Upper lobe of left lung (tissue), 6 donors: ENCODE results near the gene PAX5. TPM values are rescaled to one million over a fixed set of nuclear protein-coding genes. Genes with fewer than 3 reads are reported as not detected.
A peak's percentile ranks its signal among the peaks of the same experiment; 100 is the strongest.

Experiments
- ATAC-seq, 2 donors: fragments of 200-7000 bp; cut with Tn5 transposase; one replicate each; pipeline ENCODE4 v1.9.1; 2022; ENCODE audit warnings: mild to moderate bottlenecking in 2 of 2, moderate library complexity in 2 of 2; ENCODE audit not compliant: low FRiP score in 2 of 2
- DNase-seq, 2 donors: peaks; one replicate each; pipeline ENCODE4 v3.0.0-alpha.2; 2019 to 2020
- H3K27ac ChIP-seq, 4 donors: fragments of 200-600 bp; sonication (generic); one replicate each; pipeline ENCODE4 v1.5.1; 2016 to 2019
- H3K27me3 ChIP-seq, 4 donors: fragments of 200-600 bp; sonication (generic); one replicate each; pipeline ENCODE4 v1.5.1; 2017 to 2019
- H3K36me3 ChIP-seq, 4 donors: fragments of 200-600 bp; sonication (generic); one replicate each; pipeline ENCODE4 v1.5.1; 2016 to 2019
- H3K4me1 ChIP-seq, 4 donors: fragments of 200-600 bp; sonication (generic); one replicate each; pipeline ENCODE4 v1.5.1; 2018 to 2019
- H3K4me3 ChIP-seq, 4 donors: fragments of 200-600 bp; sonication (generic); one replicate each; pipeline ENCODE4 v1.5.1; 2017 to 2019; ENCODE audit warnings: mild to moderate bottlenecking in 2 of 4, moderate library complexity in 1 of 4
- H3K9me3 ChIP-seq, 4 donors: fragments of 200-600 bp; sonication (generic); one replicate each; pipeline ENCODE4 v1.5.1; 2018 to 2019
- EP300 ChIP-seq, 4 donors: sonication (generic); formaldehyde crosslinking; IDR thresholded peaks; one replicate each; pipeline ENCODE4 v1.5.1; 2017; ENCODE audit warnings: antibody characterized with exemption in 4 of 4, control low read depth in 2 of 4
- POLR2A ChIP-seq, 4 donors: fragments of 450-650 bp; IDR thresholded peaks; one replicate each; pipeline ENCODE4 v1.5.1; 2016 to 2017; ENCODE audit warnings: antibody characterized with exemption in 4 of 4, mild to moderate bottlenecking in 2 of 4
- POLR2AphosphoS5 ChIP-seq, 2 donors: sonication (generic); formaldehyde crosslinking; IDR thresholded peaks; one replicate each; pipeline ENCODE4 v1.5.1; 2017; ENCODE audit warnings: antibody characterized with exemption in 2 of 2
- WGBS, 2 donors: methylation state at CpG; one replicate each; pipeline ENCODE4 v1.1.5; 2017 to 2018; 5-methylcytosine and 5-hydroxymethylcytosine counted together
- total RNA-seq, 6 donors: library from RNA; depleted of rRNA in 4 of 6; stranded (reverse); fragments of >200 nt in 4 of 6; gene quantifications; one replicate each; pipeline versions ENCODE4 v1.1.0 to v1.2.1, GENCODE V29; 2016 to 2021
- TF ChIP-seq, protein P1 (sequence below), 6 experiments: fragments of 450-650 bp in 4 of 6; fragments of 200-600 bp in 2 of 6; sonication (generic) in 2 of 6; IDR thresholded peaks; one replicate each; pipeline ENCODE4 v1.5.1; 2016 to 2019; ENCODE audit warnings: antibody characterized with exemption in 6 of 6
- donor health status: DM: no; HTN: no; CAD: no; lungs with moderate emphysema.
- donor health status: DM: no; HTN: yes; CAD: no; lungs with severe emphysema.

PAX5 gene
- total RNA-seq, 6 donors from 2014 or later, result under 0.01 to 0.64 (median 0.43) TPM; not detected in 1

DNA sequence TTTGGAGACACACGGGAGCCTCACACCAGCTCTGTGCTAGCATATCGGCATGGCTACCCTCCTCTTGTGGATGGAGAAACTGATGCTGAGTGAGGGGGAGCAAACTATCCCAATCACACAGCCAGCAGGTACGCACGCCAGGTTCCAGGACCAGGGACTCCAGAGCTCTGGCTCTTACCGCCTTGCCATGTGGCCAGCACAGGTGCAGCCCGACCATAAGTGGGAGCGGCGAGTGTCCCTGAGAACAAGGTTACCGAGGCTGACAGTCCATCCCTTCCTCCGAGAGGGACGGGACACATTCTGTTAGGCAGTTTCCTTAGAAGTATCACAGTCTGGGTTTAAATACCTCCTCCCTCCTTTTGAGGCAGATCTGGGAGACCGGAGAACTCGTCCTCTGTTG is 86.0 kb downstream of the PAX5 start:
- no peaks in the 10 kb centered on the region for H3K36me3 ChIP-seq
- DNase-seq (no peak), ATAC-seq (no peak)
- no peak overlapping the region for H3K27ac ChIP-seq
- no peaks in the 10 kb centered on the region for H3K9me3 ChIP-seq
- no peak for TF ChIP-seq EP300 (IDR thresholded peaks at IDR 0.05)
- TF ChIP-seq, protein P1, sequence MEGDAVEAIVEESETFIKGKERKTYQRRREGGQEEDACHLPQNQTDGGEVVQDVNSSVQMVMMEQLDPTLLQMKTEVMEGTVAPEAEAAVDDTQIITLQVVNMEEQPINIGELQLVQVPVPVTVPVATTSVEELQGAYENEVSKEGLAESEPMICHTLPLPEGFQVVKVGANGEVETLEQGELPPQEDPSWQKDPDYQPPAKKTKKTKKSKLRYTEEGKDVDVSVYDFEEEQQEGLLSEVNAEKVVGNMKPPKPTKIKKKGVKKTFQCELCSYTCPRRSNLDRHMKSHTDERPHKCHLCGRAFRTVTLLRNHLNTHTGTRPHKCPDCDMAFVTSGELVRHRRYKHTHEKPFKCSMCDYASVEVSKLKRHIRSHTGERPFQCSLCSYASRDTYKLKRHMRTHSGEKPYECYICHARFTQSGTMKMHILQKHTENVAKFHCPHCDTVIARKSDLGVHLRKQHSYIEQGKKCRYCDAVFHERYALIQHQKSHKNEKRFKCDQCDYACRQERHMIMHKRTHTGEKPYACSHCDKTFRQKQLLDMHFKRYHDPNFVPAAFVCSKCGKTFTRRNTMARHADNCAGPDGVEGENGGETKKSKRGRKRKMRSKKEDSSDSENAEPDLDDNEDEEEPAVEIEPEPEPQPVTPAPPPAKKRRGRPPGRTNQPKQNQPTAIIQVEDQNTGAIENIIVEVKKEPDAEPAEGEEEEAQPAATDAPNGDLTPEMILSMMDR (IDR thresholded peaks at IDR 0.05), result no peak
- no peak for TF ChIP-seq POLR2A (IDR thresholded peaks at IDR 0.05)
- no peak for TF ChIP-seq POLR2AphosphoS5 (IDR thresholded peaks at IDR 0.05)
- 56 to 70% methylated on average over 6 to 13 of the region's 13 CpGs for WGBS, 2 donors
- H3K4me1 ChIP-seq, result no peaks in the 10 kb centered on the region
- no peak overlapping the region for H3K4me3 ChIP-seq
- H3K27me3 ChIP-seq, result no peaks in the 10 kb centered on the region

DNA sequence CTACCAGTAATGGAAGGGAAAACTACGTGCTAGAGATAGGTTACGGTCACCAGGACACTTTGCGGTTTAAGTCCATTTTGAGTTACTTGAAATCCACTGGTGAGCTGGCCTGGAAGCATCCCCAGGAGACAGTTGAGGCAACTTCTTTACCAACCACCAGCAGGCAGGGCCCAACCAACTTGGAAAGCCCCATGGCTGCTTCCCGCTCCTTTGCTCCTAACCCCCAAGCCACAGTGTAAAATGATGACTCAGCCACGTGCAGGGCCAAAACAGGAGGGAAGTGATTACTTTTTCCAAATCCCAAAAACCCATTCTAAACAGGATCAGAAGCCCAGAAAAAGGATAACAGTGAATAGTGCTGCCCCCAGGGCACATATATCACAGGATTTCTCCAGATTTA is 87.4 kb downstream of the PAX5 start:
- Histone ChIP-seq H3K27me3 (no peaks in the 10 kb centered on the region), H3K27ac (no peak overlapping the region), H3K4me1 (no peaks in the 10 kb centered on the region), H3K36me3 (no peaks in the 10 kb centered on the region), H3K4me3 (no peak overlapping the region), H3K9me3 (no peaks in the 10 kb centered on the region)
- WGBS, 2 donors, result 73 to 76% methylated on average over 5 of the region's 5 CpGs
- no peak for ATAC-seq
- no peak for DNase-seq
- no peak for TF ChIP-seq POLR2A (IDR thresholded peaks at IDR 0.05)
- TF ChIP-seq, protein P1 (IDR thresholded peaks at IDR 0.05), result no peak
- no peak for TF ChIP-seq POLR2AphosphoS5 (IDR thresholded peaks at IDR 0.05)
- TF ChIP-seq EP300 (IDR thresholded peaks at IDR 0.05), result no peak

DNA sequence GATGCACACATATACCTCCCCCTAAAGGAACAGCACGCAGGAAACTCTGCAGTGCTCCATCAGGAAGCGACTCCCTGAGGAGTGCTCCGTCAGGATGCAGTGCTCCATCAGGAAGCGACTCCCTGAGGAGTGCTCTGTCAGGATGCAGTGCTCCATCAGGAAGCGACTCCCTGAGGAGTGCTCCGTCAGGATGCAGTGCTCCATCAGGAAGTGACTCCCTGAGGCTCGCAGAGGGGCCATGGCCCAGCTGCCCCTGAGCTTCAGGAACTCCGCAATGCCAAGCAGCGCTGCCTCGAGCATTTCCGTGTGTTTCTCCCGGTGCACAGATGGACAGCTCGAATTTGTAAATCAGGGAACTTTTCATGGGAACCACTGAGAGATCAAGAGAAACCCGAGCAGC is 88.1 kb downstream of the PAX5 start:
- Histone ChIP-seq H3K4me3 (no peak overlapping the region), H3K4me1 (no peaks in the 10 kb centered on the region), H3K36me3 (no peaks in the 10 kb centered on the region), H3K27me3 (no peaks in the 10 kb centered on the region), H3K27ac (no peak overlapping the region), H3K9me3 (no peaks in the 10 kb centered on the region)
- ATAC-seq (no peak), DNase-seq (no peak)
- 74 to 76% methylated on average over 13 to 14 of the region's 14 CpGs for WGBS, 2 donors
- TF ChIP-seq POLR2A (IDR thresholded peaks at IDR 0.05), result no peak
- TF ChIP-seq, protein P1 (IDR thresholded peaks at IDR 0.05), result no peak
- no peak for TF ChIP-seq POLR2AphosphoS5 (IDR thresholded peaks at IDR 0.05)
- no peak for TF ChIP-seq EP300 (IDR thresholded peaks at IDR 0.05)

DNA sequence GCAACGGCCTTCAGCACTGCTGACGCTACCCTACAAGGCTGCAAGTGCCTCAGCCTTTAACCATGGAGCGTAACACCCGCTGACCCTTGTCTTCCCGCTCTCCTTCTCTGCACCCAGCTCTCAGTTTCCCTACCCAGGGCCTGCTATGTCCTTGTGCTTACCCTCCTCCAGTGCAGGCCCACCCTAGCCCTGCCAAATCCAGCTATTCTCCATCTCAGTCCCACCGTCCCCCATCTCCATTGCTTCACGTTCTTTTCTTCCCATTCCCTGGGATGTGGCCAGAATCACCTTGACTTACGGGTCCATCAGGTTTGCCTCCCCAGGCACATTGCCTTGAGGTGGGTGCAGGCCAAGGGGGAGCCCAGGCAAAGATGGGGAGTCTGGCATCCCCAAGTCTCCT is 91.2 kb downstream of the PAX5 start:
- TF ChIP-seq POLR2AphosphoS5 (IDR thresholded peaks at IDR 0.05) (no peak), POLR2A (IDR thresholded peaks at IDR 0.05) (no peak), EP300 (IDR thresholded peaks at IDR 0.05) (no peak)
- TF ChIP-seq, protein P1 (IDR thresholded peaks at IDR 0.05), result no peak
- 91 to 97% methylated on average over 8 of the region's 8 CpGs for WGBS, 2 donors
- ATAC-seq (no peak), DNase-seq (peak in 1 of 2 donors; percentile 5)
- Histone ChIP-seq H3K27me3 (no peaks in the 10 kb centered on the region), H3K4me3 (no peak overlapping the region), H3K4me1 (no peaks in the 10 kb centered on the region), H3K36me3 (no peaks in the 10 kb centered on the region), H3K27ac (no peak overlapping the region), H3K9me3 (no peaks in the 10 kb centered on the region)

DNA sequence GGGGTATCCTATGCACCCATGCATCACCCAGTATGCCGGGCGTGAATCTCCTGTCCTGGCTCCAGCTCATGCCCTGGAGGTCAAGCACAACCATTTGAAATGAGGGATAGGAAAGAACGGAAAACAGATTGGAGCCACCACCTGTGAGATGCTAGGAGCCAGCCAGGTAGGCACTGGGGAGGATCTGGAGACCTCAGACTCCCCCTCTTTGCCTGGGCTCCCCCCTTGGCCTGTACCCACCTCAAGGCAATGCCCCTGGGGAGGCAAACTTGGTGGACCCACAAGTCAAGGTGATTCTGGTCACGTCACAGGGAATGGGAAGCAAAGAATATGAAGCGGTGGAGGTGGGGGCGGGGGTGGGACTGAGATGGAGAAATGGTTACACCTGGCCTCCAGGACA is 92.6 kb downstream of the PAX5 start:
- TF ChIP-seq POLR2A (IDR thresholded peaks at IDR 0.05), result no peak
- TF ChIP-seq, protein P1 (IDR thresholded peaks at IDR 0.05), result no peak
- no peak for TF ChIP-seq EP300 (IDR thresholded peaks at IDR 0.05)
- TF ChIP-seq POLR2AphosphoS5 (IDR thresholded peaks at IDR 0.05), result no peak
- peak in 1 of 2 donors; percentile 8 for DNase-seq
- Histone ChIP-seq H3K9me3 (no peaks in the 10 kb centered on the region), H3K27me3 (no peaks in the 10 kb centered on the region), H3K27ac (no peak overlapping the region), H3K4me1 (no peaks in the 10 kb centered on the region), H3K4me3 (no peak overlapping the region), H3K36me3 (no peaks in the 10 kb centered on the region)
- no peak for ATAC-seq
- 84 to 85% methylated on average over 6 of the region's 6 CpGs for whole genome bisulfite sequencing, 2 donors
